Keratinocyte (primary cell): Measurements from ENCODE around the gene GRIN3B. TPM values are rescaled to one million over a fixed set of nuclear protein-coding genes. Genes with fewer than 3 reads are reported as not detected.

Source experiments
- DNase-seq: peaks from one replicate; pipeline ENCODE4 v3.0.0-alpha.2; 2011; ENCODE audit warnings: low read depth, missing footprints, low spot score
- FAIRE-seq: peaks from 2 replicates; lab custom pipeline; 2011; peaks lifted over from hg19 to GRCh38; lab: Jason Lieb, UNC
- H2AFZ ChIP-seq: 2 replicates; pipeline ENCODE4 v1.6.0; 2012; ENCODE audit warnings: low read length, control low read depth, inconsistent platforms; ENCODE audit not compliant: control insufficient read depth
- H3K27ac ChIP-seq: 2 replicates; pipeline ENCODE4 v1.5.1; 2011; ENCODE audit warnings: low read length; ENCODE audit not compliant: control insufficient read depth, insufficient read depth
- H3K27me3 ChIP-seq: 3 replicates; pipeline ENCODE4 v1.6.0; 2011; ENCODE audit warnings: low read length; ENCODE audit not compliant: control insufficient read depth, insufficient read depth; ENCODE audit errors: extremely low read depth
- H3K36me3 ChIP-seq, 2 experiments: 2 replicates in 1 of 2; 3 replicates in 1 of 2; pipeline ENCODE4 v1.5.1; 2011; ENCODE audit warnings: low read length in 2 of 2, mild to moderate bottlenecking in 1 of 2; ENCODE audit not compliant: control insufficient read depth in 2 of 2, insufficient read depth in 2 of 2; ENCODE audit errors: extremely low read depth in 1 of 2
- H3K4me1 ChIP-seq: 3 replicates; pipeline ENCODE4 v1.5.1; 2011; ENCODE audit warnings: low read length; ENCODE audit not compliant: control insufficient read depth, insufficient read depth; ENCODE audit errors: extremely low read depth
- H3K4me2 ChIP-seq: 3 replicates; pipeline ENCODE4 v1.6.0; 2011; ENCODE audit warnings: low read depth, low read length; ENCODE audit not compliant: control insufficient read depth, insufficient read depth; ENCODE audit errors: extremely low read depth
- H3K4me3 ChIP-seq, 3 experiments: fragments of 200-600 bp in 1 of 3; sonication (generic) in 1 of 3; 2 replicates in 2 of 3; 3 replicates in 1 of 3; pipeline ENCODE4 v1.5.1; 2011 to 2016; ENCODE audit warnings: low read length in 3 of 3, mild to moderate bottlenecking in 3 of 3, control low read depth in 2 of 3, inconsistent platforms in 1 of 3, low read depth in 1 of 3, mixed read lengths in 1 of 3, mixed run types in 1 of 3, moderate library complexity in 1 of 3; ENCODE audit not compliant: control insufficient read depth in 2 of 3, insufficient read depth in 2 of 3; ENCODE audit errors: extremely low read depth in 1 of 3
- H3K79me2 ChIP-seq: 2 replicates; pipeline ENCODE4 v1.6.0; 2012; ENCODE audit warnings: low read length; ENCODE audit not compliant: control insufficient read depth, insufficient read depth
- H3K9ac ChIP-seq: 3 replicates; pipeline ENCODE4 v1.6.0; 2011; ENCODE audit warnings: low read length; ENCODE audit not compliant: control insufficient read depth, insufficient read depth; ENCODE audit errors: extremely low read depth
- H3K9me1 ChIP-seq: 3 replicates; pipeline ENCODE4 v1.6.0; 2011; ENCODE audit warnings: low read length; ENCODE audit not compliant: control insufficient read depth, insufficient read depth; ENCODE audit errors: extremely low read depth
- H3K9me3 ChIP-seq: 2 replicates; pipeline ENCODE4 v1.5.1; 2012; ENCODE audit warnings: low read depth, low read length; ENCODE audit not compliant: control insufficient read depth
- H4K20me1 ChIP-seq: 3 replicates; pipeline ENCODE4 v1.6.0; 2011; ENCODE audit warnings: low read length; ENCODE audit not compliant: control insufficient read depth, insufficient read depth; ENCODE audit errors: extremely low read depth
- CTCF ChIP-seq, 3 experiments: IDR thresholded peaks in 1 of 3; conservative IDR thresholded peaks in 1 of 3; optimal IDR thresholded peaks in 1 of 3; 2 replicates in 2 of 3; 3 replicates in 1 of 3; pipeline versions ENCODE3 to v1.5.1; 2011; ENCODE audit warnings: low read length in 3 of 3, mild to moderate bottlenecking in 3 of 3, moderate library complexity in 2 of 3, control low read depth in 1 of 3, inconsistent platforms in 1 of 3; ENCODE audit not compliant: insufficient read depth in 2 of 3; ENCODE audit errors: extremely low read depth in 1 of 3
- EZH2 ChIP-seq: IDR thresholded peaks from one replicate; pipeline ENCODE4 v1.6.1; 2012; ENCODE audit warnings: inconsistent platforms, mild to moderate bottlenecking, low read length, moderate library complexity
- dilution Hi-C: fragments of 300-500 bp; cut with MboI; formaldehyde crosslinking; loops from one replicate; pipeline ENCODE4 v1.7.0; 2020; ENCODE audit warnings: low sequenced_read_pairs; ENCODE audit not compliant: extremely low pct_ligation_motif_present
- polyA plus RNA-seq, 5 experiments: library from polyadenylated mRNA; depleted of rRNA in 3 of 5; stranded (reverse) in 3 of 5; stranded (forward) in 1 of 5; unstranded in 1 of 5; fragments of >200 nt; gene quantifications; 1 replicate in 1 of 5; 2 replicates in 3 of 5; 3 replicates in 1 of 5; pipeline versions ENCODE4 v1.2.1 to v1.2.3, GENCODE V29; 2011 to 2012; ENCODE audit warnings: missing spikeins in 2 of 5, low read depth in 1 of 5, low replicate concordance in 1 of 5

The GRIN3B gene
- polyA plus RNA-seq, 1 donor (not counting 4 experiments of a cell fraction or from before 2014, with no cell fraction given), result 0.20 TPM

GRCh38 chr19:1018932-1019615 lies 18.9 kb downstream of the GRIN3B start:
- Histone ChIP-seq H2AFZ (no peak overlapping the region), H3K4me2 (peak overlapping the region; percentile 68), H3K36me3 (peaks cover 0 to 3% of the 10 kb centered on the region in 2 experiments), H3K4me1 (peaks cover 38% of the 10 kb centered on the region), H3K9ac (peak overlapping the region; percentile 91), H3K9me1 (peaks cover 4% of the 10 kb centered on the region), H3K79me2 (peaks cover 69% of the 10 kb centered on the region), H3K4me3 (peak overlapping the region; percentile 68 to 95 (median 71)), H4K20me1 (peaks cover 31% of the 10 kb centered on the region), H3K27ac (peak overlapping the region; percentile 9), H3K9me3 (no peaks in the 10 kb centered on the region), H3K27me3 (no peaks in the 10 kb centered on the region)
- DNase-seq, result no peak
- TF ChIP-seq EZH2, result no peak
- no peak for TF ChIP-seq CTCF (optimal IDR thresholded peaks at IDR 0.05 in 1 of 3, IDR thresholded peaks at IDR 0.05 in 1 of 3, conservative IDR thresholded peaks at IDR 0.05 in 1 of 3; ENCODE audit: extremely low read depth in 1 of 3, insufficient read depth in 2 of 3, low read length in 3 of 3)
- dilution Hi-C loops, result no loop called here
- no peak for FAIRE-seq

GRCh38 chr19:1019616-1019961 lies 19.4 kb downstream of the GRIN3B start:
- Histone ChIP-seq H3K9me1 (peaks cover 4% of the 10 kb centered on the region), H3K79me2 (peaks cover 63% of the 10 kb centered on the region), H3K9me3 (no peaks in the 10 kb centered on the region), H3K4me3 (peak overlapping the region; percentile 68 to 95 (median 71)), H3K9ac (peak overlapping the region; percentile 91), H3K4me2 (peak overlapping the region; percentile 68), H4K20me1 (peaks cover 31% of the 10 kb centered on the region), H3K27ac (peak overlapping the region; percentile 99), H2AFZ (no peak overlapping the region), H3K4me1 (peaks cover 38% of the 10 kb centered on the region), H3K27me3 (no peaks in the 10 kb centered on the region), H3K36me3 (peaks cover 0 to 1% of the 10 kb centered on the region in 2 experiments)
- no peak for FAIRE-seq
- dilution Hi-C loops, result no loop called here
- no peak for DNase-seq
- no peak for TF ChIP-seq EZH2
- no peak for TF ChIP-seq CTCF (optimal IDR thresholded peaks at IDR 0.05 in 1 of 3, IDR thresholded peaks at IDR 0.05 in 1 of 3, conservative IDR thresholded peaks at IDR 0.05 in 1 of 3; ENCODE audit: extremely low read depth in 1 of 3, insufficient read depth in 2 of 3, low read length in 3 of 3)
